HEK293 (cell line): ENCODE results near the gene GALNT11.

Source experiments
- CTCF ChIA-PET: fragments of 350-600 bp; formaldehyde crosslinking; extraction: SDS; loops from one replicate; lab custom pipeline; 2021; ENCODE audit warnings: antibody characterized with exemption; lab: Yijun Ruan, JAX
- POLR2A ChIA-PET: fragments of 300-600 bp; formaldehyde crosslinking; extraction: SDS; loops from one replicate; lab custom pipeline; 2020; ENCODE audit warnings: antibody characterized with exemption, inconsistent platforms; lab: Yijun Ruan, JAX
- H3K27ac ChIP-seq: fragments of 200-500 bp; sonication (Bioruptor generic); 2 replicates; pipeline ENCODE4 v1.5.1; 2014; ENCODE audit warnings: low read depth, low read length, control low read depth, inconsistent platforms; ENCODE audit errors: extremely low read depth
- H3K36me3 ChIP-seq, 2 experiments: fragments of 200-500 bp in 1 of 2; sonication (Bioruptor generic) in 1 of 2; 1 replicate in 1 of 2; 2 replicates in 1 of 2; pipeline ENCODE4 v1.5.1; 2014 to 2017; ENCODE audit warnings: inconsistent platforms in 2 of 2, low read length in 2 of 2; ENCODE audit not compliant: control insufficient read depth in 2 of 2, insufficient read depth in 1 of 2
- H3K4me1 ChIP-seq: fragments of 200-500 bp; sonication (Bioruptor generic); 2 replicates; pipeline ENCODE4 v1.5.1; 2014; ENCODE audit warnings: mild to moderate bottlenecking, low read length, inconsistent platforms; ENCODE audit not compliant: control insufficient read depth, insufficient read depth
- H3K4me3 ChIP-seq: 2 replicates; pipeline ENCODE4 v1.5.1; 2011; ENCODE audit warnings: low read depth, mild to moderate bottlenecking, control low read depth, low read length, moderate library complexity
- H3K9me3 ChIP-seq: fragments of 200-500 bp; sonication (Bioruptor generic); 2 replicates; pipeline ENCODE4 v1.5.1; 2014; ENCODE audit warnings: low read depth, low read length, inconsistent platforms; ENCODE audit not compliant: control insufficient read depth, insufficient read depth
- GLIS2 ChIP-seq: fragments of 450-650 bp; formaldehyde crosslinking; IDR thresholded peaks from 2 replicates; pipeline ENCODE4 v1.5.1; 2016; ENCODE audit warnings: missing biosample characterization, missing genetic modification characterization
- KLF10 ChIP-seq: fragments of 450-650 bp; IDR thresholded peaks from 2 replicates; pipeline ENCODE4 v1.5.1; 2018; ENCODE audit warnings: missing biosample characterization, mild to moderate bottlenecking, missing genetic modification characterization
- SP2 ChIP-seq: fragments of 450-650 bp; formaldehyde crosslinking; IDR thresholded peaks from 2 replicates; pipeline ENCODE4 v1.5.1; 2016; ENCODE audit warnings: missing biosample characterization, missing genetic modification characterization
- SP3 ChIP-seq: fragments of 450-650 bp; formaldehyde crosslinking; IDR thresholded peaks from 2 replicates; pipeline ENCODE4 v1.5.1; 2016; ENCODE audit warnings: missing biosample characterization, missing genetic modification characterization
- SP7 ChIP-seq: fragments of 450-650 bp; formaldehyde crosslinking; IDR thresholded peaks from 2 replicates; pipeline ENCODE4 v1.5.1; 2016; ENCODE audit warnings: missing biosample characterization, missing genetic modification characterization
- TRIM28 ChIP-seq: IDR thresholded peaks from 2 replicates; pipeline ENCODE4 v1.6.1; 2011; ENCODE audit warnings: low read length, control low read depth, borderline replicate concordance
- WT1 ChIP-seq: fragments of 450-650 bp; formaldehyde crosslinking; IDR thresholded peaks from 2 replicates; pipeline ENCODE4 v1.5.1; 2016; ENCODE audit warnings: missing biosample characterization, missing genetic modification characterization
- ZBTB1 ChIP-seq: fragments of 450-650 bp; formaldehyde crosslinking; IDR thresholded peaks from 2 replicates; pipeline ENCODE4 v1.5.1; 2016; ENCODE audit warnings: missing biosample characterization, missing genetic modification characterization
- ZBTB20 ChIP-seq: fragments of 450-650 bp; formaldehyde crosslinking; IDR thresholded peaks from 2 replicates; pipeline ENCODE4 v1.5.1; 2016; ENCODE audit warnings: missing biosample characterization, missing genetic modification characterization
- ZBTB21 ChIP-seq: fragments of 450-650 bp; formaldehyde crosslinking; IDR thresholded peaks from 2 replicates; pipeline ENCODE4 v1.5.1; 2017; ENCODE audit warnings: missing biosample characterization, missing genetic modification characterization
- ZBTB8A ChIP-seq: fragments of 450-650 bp; formaldehyde crosslinking; IDR thresholded peaks from 2 replicates; pipeline ENCODE4 v1.5.1; 2016; ENCODE audit warnings: missing biosample characterization, missing genetic modification characterization
- ZNF121 ChIP-seq: fragments of 450-650 bp; formaldehyde crosslinking; IDR thresholded peaks from 2 replicates; pipeline ENCODE4 v1.5.1; 2016; ENCODE audit warnings: missing biosample characterization, missing genetic modification characterization
- ZNF16 ChIP-seq: fragments of 450-650 bp; formaldehyde crosslinking; IDR thresholded peaks from 2 replicates; pipeline ENCODE4 v1.5.1; 2016; ENCODE audit warnings: low read depth, missing biosample characterization, missing genetic modification characterization
- ZNF23 ChIP-seq: fragments of 450-650 bp; formaldehyde crosslinking; IDR thresholded peaks from 2 replicates; pipeline ENCODE4 v1.5.1; 2016; ENCODE audit warnings: missing biosample characterization, missing genetic modification characterization, borderline replicate concordance
- ZNF335 ChIP-seq: fragments of 450-650 bp; formaldehyde crosslinking; conservative IDR thresholded peaks from 2 replicates; pipeline ENCODE4 v1.5.1; 2016; ENCODE audit warnings: missing biosample characterization, missing genetic modification characterization
- ZNF350 ChIP-seq: fragments of 450-650 bp; formaldehyde crosslinking; IDR thresholded peaks from 2 replicates; pipeline ENCODE4 v1.5.0; 2017; ENCODE audit warnings: missing biosample characterization, mild to moderate bottlenecking, missing genetic modification characterization
- ZNF404 ChIP-seq: fragments of 450-650 bp; formaldehyde crosslinking; IDR thresholded peaks from 2 replicates; pipeline ENCODE4 v1.5.1; 2017; ENCODE audit warnings: missing biosample characterization, missing genetic modification characterization
- ZNF423 ChIP-seq: fragments of 450-650 bp; formaldehyde crosslinking; IDR thresholded peaks from 2 replicates; pipeline ENCODE4 v1.5.1; 2016; ENCODE audit warnings: missing biosample characterization, missing genetic modification characterization
- ZNF433 ChIP-seq: fragments of 450-650 bp; formaldehyde crosslinking; IDR thresholded peaks from 2 replicates; pipeline ENCODE4 v1.5.1; 2016; ENCODE audit warnings: missing biosample characterization, missing genetic modification characterization, low read depth
- ZNF561 ChIP-seq: fragments of 450-650 bp; IDR thresholded peaks from 2 replicates; pipeline ENCODE4 v1.5.1; 2018; ENCODE audit warnings: missing biosample characterization, missing genetic modification characterization, borderline replicate concordance
- ZNF596 ChIP-seq: fragments of 450-650 bp; IDR thresholded peaks from 2 replicates; pipeline ENCODE4 v1.5.0; 2018; ENCODE audit warnings: missing biosample characterization, mild to moderate bottlenecking, missing genetic modification characterization, moderate library complexity
- ZNF629 ChIP-seq: fragments of 450-650 bp; formaldehyde crosslinking; IDR thresholded peaks from 2 replicates; pipeline ENCODE4 v1.5.1; 2017; ENCODE audit warnings: missing biosample characterization, missing genetic modification characterization
- ZNF654 ChIP-seq: fragments of 450-650 bp; formaldehyde crosslinking; IDR thresholded peaks from 2 replicates; pipeline ENCODE4 v1.5.1; 2016; ENCODE audit warnings: low read depth, missing biosample characterization, missing genetic modification characterization
- ZNF660 ChIP-seq: fragments of 450-650 bp; IDR thresholded peaks from 2 replicates; pipeline ENCODE4 v1.5.1; 2018; ENCODE audit warnings: missing biosample characterization, mild to moderate bottlenecking, missing genetic modification characterization
- ZNF76 ChIP-seq: fragments of 450-650 bp; formaldehyde crosslinking; IDR thresholded peaks from 2 replicates; pipeline ENCODE4; 2016; ENCODE audit warnings: low read depth, missing biosample characterization, missing genetic modification characterization, borderline replicate concordance
- ZNF776 ChIP-seq: fragments of 450-650 bp; formaldehyde crosslinking; IDR thresholded peaks from 2 replicates; pipeline ENCODE4 v1.5.0; 2017; ENCODE audit warnings: missing biosample characterization, missing genetic modification characterization, borderline replicate concordance
- TF ChIP-seq, protein P1 (sequence below): fragments of 450-650 bp; formaldehyde crosslinking; IDR thresholded peaks from 2 replicates; pipeline ENCODE4 v1.5.1; 2016; ENCODE audit warnings: missing biosample characterization, missing genetic modification characterization, low read depth
- TF ChIP-seq, protein P2 (sequence below): fragments of 450-650 bp; formaldehyde crosslinking; IDR thresholded peaks from 2 replicates; pipeline ENCODE4 v1.5.1; 2016; ENCODE audit warnings: missing biosample characterization, missing genetic modification characterization
- TF ChIP-seq, protein P3 (sequence below): fragments of 450-650 bp; formaldehyde crosslinking; IDR thresholded peaks from 2 replicates; pipeline ENCODE4 v1.5.1; 2016; ENCODE audit warnings: missing biosample characterization, missing genetic modification characterization
- TF ChIP-seq, protein P4 (sequence below): fragments of 450-650 bp; formaldehyde crosslinking; IDR thresholded peaks from 2 replicates; pipeline ENCODE4 v1.5.1; 2016; ENCODE audit warnings: missing biosample characterization, missing genetic modification characterization
- TF ChIP-seq, protein P5 (sequence below): fragments of 450-650 bp; formaldehyde crosslinking; IDR thresholded peaks from 2 replicates; pipeline ENCODE4 v1.5.1; 2016; ENCODE audit warnings: missing biosample characterization, missing genetic modification characterization, low read depth

GALNT11 gene

DNA sequence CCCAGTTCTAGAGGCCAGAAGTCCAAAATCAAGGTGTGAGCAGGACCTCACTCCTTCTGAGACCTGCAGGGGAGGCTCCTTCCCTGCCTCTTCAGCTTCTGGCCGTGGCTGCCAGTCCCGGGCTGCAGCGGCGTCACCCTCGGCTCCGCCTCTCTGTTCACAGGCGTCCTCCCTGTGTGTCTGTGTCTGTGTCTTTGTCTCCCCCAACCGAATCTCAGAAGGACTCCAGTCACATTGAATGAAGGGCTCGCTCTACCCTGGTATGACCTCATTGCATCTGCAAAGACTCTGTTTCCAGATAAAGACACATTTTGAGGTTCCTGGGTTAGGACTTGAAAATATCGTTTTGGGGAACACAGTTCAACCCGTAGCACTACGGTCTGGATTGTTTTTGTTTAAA is 33.1 kb upstream of the GALNT11 start:
- CTCF ChIA-PET, result interaction anchor here (0.6 kb wide), 2 partner anchors 22 to 257 kb away, joined by 3 to 5 read pairs; no protein-coding TSS in a partner anchor
- no peak overlapping the region for H3K4me3 ChIP-seq
- POLR2A ChIA-PET, result no interaction called here
- no peaks in the 10 kb centered on the region for H3K4me1 ChIP-seq
- H3K9me3 ChIP-seq, result no peaks in the 10 kb centered on the region
- no peaks in the 10 kb centered on the region for H3K36me3 ChIP-seq
- TF ChIP-seq ZNF335 (tag by site-specific recombination) (no peak), GLIS2 (tag by site-specific recombination) (no peak), SP2 (tag by site-specific recombination) (peak; percentile 10; the same call in 1 of the 2 replicates), ZNF776 (tag by site-specific recombination) (no peak), ZBTB8A (tag by site-specific recombination) (peak; percentile 6; the same call in 1 of the 2 replicates), SP3 (tag by site-specific recombination) (0 out of 2 replicates have a peak, but pooled peaks have one; percentile 21), WT1 (tag by site-specific recombination) (0 out of 2 replicates have a peak, but pooled peaks have one; percentile 24), ZNF350 (tag by site-specific recombination) (no peak), SP7 (tag by site-specific recombination) (peak; percentile 40), ZBTB1 (no peak), KLF10 (tag by site-specific recombination) (no peak), ZNF404 (no peak), ZNF23 (tag by site-specific recombination) (no peak), ZNF76 (tag by site-specific recombination) (no peak), ZBTB20 (tag by site-specific recombination) (peak; percentile 25; the same call in 1 of the 2 replicates), ZNF16 (tag by site-specific recombination) (no peak), ZNF423 (tag by site-specific recombination) (no peak), ZNF433 (tag by site-specific recombination) (no peak), ZNF629 (tag by site-specific recombination) (0 out of 2 replicates have a peak, but pooled peaks have one; percentile 36), TRIM28 (peak; percentile 81; the same call in 1 of the 2 replicates), ZNF121 (no peak), ZNF596 (peak; percentile 78), ZNF561 (tag by site-specific recombination) (peak; percentile 58; the same call in 1 of the 2 replicates), ZNF654 (tag by site-specific recombination) (peak; percentile 64), ZBTB21 (no peak), ZNF660 (tag by site-specific recombination) (peak; percentile 80)
- TF ChIP-seq, protein P1, sequence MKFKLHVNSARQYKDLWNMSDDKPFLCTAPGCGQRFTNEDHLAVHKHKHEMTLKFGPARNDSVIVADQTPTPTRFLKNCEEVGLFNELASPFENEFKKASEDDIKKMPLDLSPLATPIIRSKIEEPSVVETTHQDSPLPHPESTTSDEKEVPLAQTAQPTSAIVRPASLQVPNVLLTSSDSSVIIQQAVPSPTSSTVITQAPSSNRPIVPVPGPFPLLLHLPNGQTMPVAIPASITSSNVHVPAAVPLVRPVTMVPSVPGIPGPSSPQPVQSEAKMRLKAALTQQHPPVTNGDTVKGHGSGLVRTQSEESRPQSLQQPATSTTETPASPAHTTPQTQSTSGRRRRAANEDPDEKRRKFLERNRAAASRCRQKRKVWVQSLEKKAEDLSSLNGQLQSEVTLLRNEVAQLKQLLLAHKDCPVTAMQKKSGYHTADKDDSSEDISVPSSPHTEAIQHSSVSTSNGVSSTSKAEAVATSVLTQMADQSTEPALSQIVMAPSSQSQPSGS, result peak; percentile 74
- TF ChIP-seq, protein P2, sequence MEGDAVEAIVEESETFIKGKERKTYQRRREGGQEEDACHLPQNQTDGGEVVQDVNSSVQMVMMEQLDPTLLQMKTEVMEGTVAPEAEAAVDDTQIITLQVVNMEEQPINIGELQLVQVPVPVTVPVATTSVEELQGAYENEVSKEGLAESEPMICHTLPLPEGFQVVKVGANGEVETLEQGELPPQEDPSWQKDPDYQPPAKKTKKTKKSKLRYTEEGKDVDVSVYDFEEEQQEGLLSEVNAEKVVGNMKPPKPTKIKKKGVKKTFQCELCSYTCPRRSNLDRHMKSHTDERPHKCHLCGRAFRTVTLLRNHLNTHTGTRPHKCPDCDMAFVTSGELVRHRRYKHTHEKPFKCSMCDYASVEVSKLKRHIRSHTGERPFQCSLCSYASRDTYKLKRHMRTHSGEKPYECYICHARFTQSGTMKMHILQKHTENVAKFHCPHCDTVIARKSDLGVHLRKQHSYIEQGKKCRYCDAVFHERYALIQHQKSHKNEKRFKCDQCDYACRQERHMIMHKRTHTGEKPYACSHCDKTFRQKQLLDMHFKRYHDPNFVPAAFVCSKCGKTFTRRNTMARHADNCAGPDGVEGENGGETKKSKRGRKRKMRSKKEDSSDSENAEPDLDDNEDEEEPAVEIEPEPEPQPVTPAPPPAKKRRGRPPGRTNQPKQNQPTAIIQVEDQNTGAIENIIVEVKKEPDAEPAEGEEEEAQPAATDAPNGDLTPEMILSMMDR (tag by site-specific recombination), result peak; percentile 61; the same call in 1 of the 2 replicates
- TF ChIP-seq, protein P3, sequence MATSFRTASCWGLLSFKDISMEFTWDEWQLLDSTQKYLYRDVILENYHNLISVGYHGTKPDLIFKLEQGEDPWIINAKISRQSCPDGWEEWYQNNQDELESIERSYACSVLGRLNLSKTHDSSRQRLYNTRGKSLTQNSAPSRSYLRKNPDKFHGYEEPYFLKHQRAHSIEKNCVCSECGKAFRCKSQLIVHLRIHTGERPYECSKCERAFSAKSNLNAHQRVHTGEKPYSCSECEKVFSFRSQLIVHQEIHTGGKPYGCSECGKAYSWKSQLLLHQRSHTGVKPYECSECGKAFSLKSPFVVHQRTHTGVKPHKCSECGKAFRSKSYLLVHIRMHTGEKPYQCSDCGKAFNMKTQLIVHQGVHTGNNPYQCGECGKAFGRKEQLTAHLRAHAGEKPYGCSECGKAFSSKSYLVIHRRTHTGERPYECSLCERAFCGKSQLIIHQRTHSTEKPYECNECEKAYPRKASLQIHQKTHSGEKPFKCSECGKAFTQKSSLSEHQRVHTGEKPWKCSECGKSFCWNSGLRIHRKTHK (tag by site-specific recombination), result no peak
- TF ChIP-seq, protein P4, sequence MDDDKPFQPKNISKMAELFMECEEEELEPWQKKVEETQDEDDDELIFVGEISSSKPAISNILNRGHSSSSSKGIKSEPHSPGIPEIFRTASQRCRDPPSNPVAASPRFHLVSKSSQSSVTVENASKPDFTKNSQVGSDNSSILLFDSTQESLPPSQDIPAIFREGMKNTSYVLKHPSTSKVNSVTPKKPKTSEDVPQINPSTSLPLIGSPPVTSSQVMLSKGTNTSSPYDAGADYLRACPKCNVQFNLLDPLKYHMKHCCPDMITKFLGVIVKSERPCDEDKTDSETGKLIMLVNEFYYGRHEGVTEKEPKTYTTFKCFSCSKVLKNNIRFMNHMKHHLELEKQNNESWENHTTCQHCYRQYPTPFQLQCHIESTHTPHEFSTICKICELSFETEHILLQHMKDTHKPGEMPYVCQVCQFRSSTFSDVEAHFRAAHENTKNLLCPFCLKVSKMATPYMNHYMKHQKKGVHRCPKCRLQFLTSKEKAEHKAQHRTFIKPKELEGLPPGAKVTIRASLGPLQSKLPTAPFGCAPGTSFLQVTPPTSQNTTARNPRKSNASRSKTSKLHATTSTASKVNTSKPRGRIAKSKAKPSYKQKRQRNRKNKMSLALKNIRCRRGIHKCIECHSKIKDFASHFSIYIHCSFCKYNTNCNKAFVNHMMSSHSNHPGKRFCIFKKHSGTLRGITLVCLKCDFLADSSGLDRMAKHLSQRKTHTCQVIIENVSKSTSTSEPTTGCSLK (tag by site-specific recombination), result no peak
- TF ChIP-seq, protein P5, sequence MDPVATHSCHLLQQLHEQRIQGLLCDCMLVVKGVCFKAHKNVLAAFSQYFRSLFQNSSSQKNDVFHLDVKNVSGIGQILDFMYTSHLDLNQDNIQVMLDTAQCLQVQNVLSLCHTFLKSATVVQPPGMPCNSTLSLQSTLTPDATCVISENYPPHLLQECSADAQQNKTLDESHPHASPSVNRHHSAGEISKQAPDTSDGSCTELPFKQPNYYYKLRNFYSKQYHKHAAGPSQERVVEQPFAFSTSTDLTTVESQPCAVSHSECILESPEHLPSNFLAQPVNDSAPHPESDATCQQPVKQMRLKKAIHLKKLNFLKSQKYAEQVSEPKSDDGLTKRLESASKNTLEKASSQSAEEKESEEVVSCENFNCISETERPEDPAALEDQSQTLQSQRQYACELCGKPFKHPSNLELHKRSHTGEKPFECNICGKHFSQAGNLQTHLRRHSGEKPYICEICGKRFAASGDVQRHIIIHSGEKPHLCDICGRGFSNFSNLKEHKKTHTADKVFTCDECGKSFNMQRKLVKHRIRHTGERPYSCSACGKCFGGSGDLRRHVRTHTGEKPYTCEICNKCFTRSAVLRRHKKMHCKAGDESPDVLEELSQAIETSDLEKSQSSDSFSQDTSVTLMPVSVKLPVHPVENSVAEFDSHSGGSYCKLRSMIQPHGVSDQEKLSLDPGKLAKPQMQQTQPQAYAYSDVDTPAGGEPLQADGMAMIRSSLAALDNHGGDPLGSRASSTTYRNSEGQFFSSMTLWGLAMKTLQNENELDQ, result no peak
- H3K27ac ChIP-seq, result no peak overlapping the region
